ENCODE results near the gene NOD1.
A peak's percentile ranks its signal among the peaks of the same experiment; 100 is the strongest.

The NOD1 gene

DNA sequence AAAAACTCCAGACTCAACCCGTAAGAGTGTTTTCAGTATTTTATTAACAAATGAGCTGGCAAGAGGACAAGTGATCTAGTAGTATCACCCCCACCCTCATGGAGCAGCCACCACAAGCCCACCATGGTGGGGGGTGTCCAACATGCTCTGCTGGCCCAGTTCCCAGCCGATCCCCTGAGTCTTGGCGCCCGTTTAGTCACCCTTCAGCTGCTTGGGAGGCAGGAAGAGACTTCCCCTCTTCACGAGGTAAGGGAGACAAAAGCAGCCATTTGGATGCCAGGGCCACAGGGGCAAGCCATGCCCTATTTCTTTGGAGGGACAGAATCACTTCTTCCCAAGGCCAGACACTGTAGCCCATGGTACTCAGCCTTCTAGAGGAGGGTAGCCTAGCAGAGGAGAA, 54.1 kb downstream of the NOD1 start:
- Histone ChIP-seq H2BK120ac (ENCODE audit: low read depth, low read length) (no peak overlapping the region), H3K79me1 (ENCODE audit: low read depth, low read length) (no peaks in the 10 kb centered on the region), H3K4ac (ENCODE audit: low read length) (no peak overlapping the region), H2AFZ (ENCODE audit: low read length) (no peak overlapping the region), H2BK15ac (ENCODE audit: low read length) (no peak overlapping the region), H3K36me3 (replicated peaks in 1 of 2; ENCODE audit: control insufficient read depth in 2 of 2, insufficient read depth in 2 of 2, low read length in 2 of 2) (peaks cover 0 to 17% of the 10 kb centered on the region in 2 donors), H3K27ac (replicated peaks; ENCODE audit: low read length) (no peak overlapping the region), H3K18ac (ENCODE audit: low read length) (no peak overlapping the region), H2BK5ac (ENCODE audit: low read length) (no peak overlapping the region), H3K14ac (ENCODE audit: low read length) (no peak overlapping the region), H2BK12ac (ENCODE audit: low read length) (no peak overlapping the region), H2AK5ac (ENCODE audit: low read depth, low read length) (no peak overlapping the region), H4K8ac (ENCODE audit: low read depth, low read length) (no peak overlapping the region), H3K4me1 (ENCODE audit: control insufficient read depth in 2 of 2, insufficient read depth in 1 of 2, low read depth in 1 of 2, low read length in 2 of 2) (no peaks in the 10 kb centered on the region), H3K4me3 (ENCODE audit: low read length in 2 of 2) (no peak overlapping the region), H3K9ac (ENCODE audit: low read depth, low read length, poor library complexity) (no peak overlapping the region), H3K9me3 (replicated peaks in 1 of 2; ENCODE audit: control insufficient read depth in 2 of 2, insufficient read depth in 1 of 2, low read depth in 1 of 2, low read length in 2 of 2) (peaks cover 0 to 6% of the 10 kb centered on the region in 2 donors), H4K91ac (ENCODE audit: low read depth, low read length, poor library complexity) (no peak overlapping the region), H3K27me3 (ENCODE audit: control insufficient read depth in 3 of 3, insufficient read depth in 3 of 3, low read depth in 1 of 3, low read length in 3 of 3) (no peaks in the 10 kb centered on the region), H3K4me2 (ENCODE audit: insufficient read depth, low read length, poor library complexity, severe bottlenecking) (no peak overlapping the region), H3K23ac (ENCODE audit: low read depth, low read length, poor library complexity) (no peak overlapping the region)
- WGBS, 2 donors (ENCODE audit: extremely low coverage in 2 of 2, insufficient read length in 2 of 2, insufficient replicate concordance in 1 of 2) = no CpG with 5 or more reads among the region's 5 CpGs
- DNase-seq (ENCODE audit: low spot score) = no peak

DNA sequence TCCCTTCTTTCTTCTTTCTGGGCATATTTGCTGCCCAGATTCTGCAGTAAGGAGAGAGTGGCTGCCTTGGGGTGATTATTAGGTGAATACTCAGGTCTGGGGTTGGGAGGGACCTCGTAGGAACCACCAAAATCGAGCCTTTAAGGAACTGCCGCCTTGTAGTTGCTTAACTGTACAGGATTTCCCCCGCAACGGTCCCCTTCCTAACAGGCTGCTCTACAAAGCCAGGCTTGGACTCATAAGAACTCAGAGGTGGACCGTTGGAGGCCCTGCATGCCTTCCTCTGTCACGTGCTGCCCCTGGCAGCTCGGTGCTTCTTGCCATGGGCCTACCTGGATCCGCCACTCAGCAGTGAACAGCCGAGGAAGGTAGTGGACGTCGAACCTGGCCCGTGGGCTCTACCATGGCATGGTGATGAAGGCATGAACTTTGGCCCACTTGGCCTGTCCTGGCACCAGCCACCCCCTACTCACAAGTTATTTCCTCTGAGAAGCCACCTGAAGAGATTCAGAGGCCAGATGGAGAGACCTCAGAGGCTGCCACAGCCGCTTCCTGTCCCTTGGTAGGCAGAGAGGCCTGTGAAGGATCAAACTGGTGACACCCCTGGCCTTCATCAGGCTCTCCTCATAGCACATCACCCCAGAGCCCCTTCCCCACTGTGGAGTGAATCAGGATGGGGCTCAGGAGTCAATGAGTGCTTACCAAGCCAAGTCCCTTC, 54.6 kb downstream of the NOD1 start:
- H3K9ac ChIP-seq (ENCODE audit: low read depth, low read length, poor library complexity) = no peak overlapping the region
- no peaks in the 10 kb centered on the region for H3K27me3 ChIP-seq (ENCODE audit: control insufficient read depth in 3 of 3, insufficient read depth in 3 of 3, low read depth in 1 of 3, low read length in 3 of 3)
- DNase-seq (ENCODE audit: low spot score) = no peak
- no peaks in the 10 kb centered on the region for H3K79me1 ChIP-seq (ENCODE audit: low read depth, low read length)
- H3K27ac ChIP-seq (replicated peaks; ENCODE audit: low read length) = no peak overlapping the region
- peaks cover 0 to 6% of the 10 kb centered on the region in 2 donors for H3K9me3 ChIP-seq (replicated peaks in 1 of 2; ENCODE audit: control insufficient read depth in 2 of 2, insufficient read depth in 1 of 2, low read depth in 1 of 2, low read length in 2 of 2)
- H2AFZ ChIP-seq (ENCODE audit: low read length) = no peak overlapping the region
- no peak overlapping the region for H3K4me3 ChIP-seq (ENCODE audit: low read length in 2 of 2)
- H3K4me1 ChIP-seq (ENCODE audit: control insufficient read depth in 2 of 2, insufficient read depth in 1 of 2, low read depth in 1 of 2, low read length in 2 of 2) = no peaks in the 10 kb centered on the region
- peaks cover 0 to 12% of the 10 kb centered on the region in 2 donors for H3K36me3 ChIP-seq (replicated peaks in 1 of 2; ENCODE audit: control insufficient read depth in 2 of 2, insufficient read depth in 2 of 2, low read length in 2 of 2)
- H2AK5ac ChIP-seq (ENCODE audit: low read depth, low read length) = no peak overlapping the region
- H3K4me2 ChIP-seq (ENCODE audit: insufficient read depth, low read length, poor library complexity, severe bottlenecking) = no peak overlapping the region
- H3K4ac ChIP-seq (ENCODE audit: low read length) = no peak overlapping the region
- no peak overlapping the region for H4K91ac ChIP-seq (ENCODE audit: low read depth, low read length, poor library complexity)
- no peak overlapping the region for H2BK120ac ChIP-seq (ENCODE audit: low read depth, low read length)
- H2BK12ac ChIP-seq (ENCODE audit: low read length) = no peak overlapping the region
- WGBS, 2 donors (ENCODE audit: extremely low coverage in 2 of 2, insufficient read length in 2 of 2, insufficient replicate concordance in 1 of 2) = no CpG with 5 or more reads among the region's 14 CpGs
- H3K18ac ChIP-seq (ENCODE audit: low read length) = peak overlapping the region; percentile 28
- H3K23ac ChIP-seq (ENCODE audit: low read depth, low read length, poor library complexity) = no peak overlapping the region
- no peak overlapping the region for H2BK15ac ChIP-seq (ENCODE audit: low read length)
- H2BK5ac ChIP-seq (ENCODE audit: low read length) = no peak overlapping the region
- no peak overlapping the region for H3K14ac ChIP-seq (ENCODE audit: low read length)
- H4K8ac ChIP-seq (ENCODE audit: low read depth, low read length) = no peak overlapping the region

DNA sequence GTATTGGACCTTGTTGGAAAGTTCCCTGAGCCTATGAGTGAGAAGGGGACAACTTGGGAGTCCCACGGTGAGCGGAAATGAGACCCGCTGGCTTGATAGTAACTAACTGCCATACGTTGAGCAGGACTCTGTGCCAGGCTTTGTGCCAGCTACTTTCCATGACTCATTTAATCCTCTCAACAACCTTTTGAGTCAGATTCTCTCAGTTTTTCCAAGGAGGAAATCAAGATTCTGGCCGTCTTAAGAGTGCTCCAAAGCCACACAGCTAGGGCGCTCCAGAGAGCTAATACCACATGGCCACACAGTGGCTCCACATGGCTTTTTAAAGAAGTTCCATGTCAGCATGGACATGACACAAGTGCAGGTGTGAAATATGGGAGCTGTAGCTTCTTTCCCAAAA, 55.7 kb downstream of the NOD1 start:
- DNase-seq (ENCODE audit: low spot score) = no peak
- no peak overlapping the region for H3K23ac ChIP-seq (ENCODE audit: low read depth, low read length, poor library complexity)
- H3K14ac ChIP-seq (ENCODE audit: low read length) = no peak overlapping the region
- no peak overlapping the region for H3K4me2 ChIP-seq (ENCODE audit: insufficient read depth, low read length, poor library complexity, severe bottlenecking)
- no CpG with 5 or more reads among the region's 6 CpGs for WGBS, 2 donors (ENCODE audit: extremely low coverage in 2 of 2, insufficient read length in 2 of 2, insufficient replicate concordance in 1 of 2)
- no peaks in the 10 kb centered on the region for H3K27me3 ChIP-seq (ENCODE audit: control insufficient read depth in 3 of 3, insufficient read depth in 3 of 3, low read depth in 1 of 3, low read length in 3 of 3)
- H2BK15ac ChIP-seq (ENCODE audit: low read length) = no peak overlapping the region
- H2BK120ac ChIP-seq (ENCODE audit: low read depth, low read length) = no peak overlapping the region
- peaks cover 0 to 12% of the 10 kb centered on the region in 2 donors for H3K36me3 ChIP-seq (replicated peaks in 1 of 2; ENCODE audit: control insufficient read depth in 2 of 2, insufficient read depth in 2 of 2, low read length in 2 of 2)
- H2AK5ac ChIP-seq (ENCODE audit: low read depth, low read length) = no peak overlapping the region
- H2BK12ac ChIP-seq (ENCODE audit: low read length) = no peak overlapping the region
- H4K8ac ChIP-seq (ENCODE audit: low read depth, low read length) = no peak overlapping the region
- H2BK5ac ChIP-seq (ENCODE audit: low read length) = no peak overlapping the region
- no peak overlapping the region for H3K18ac ChIP-seq (ENCODE audit: low read length)
- no peak overlapping the region for H3K4ac ChIP-seq (ENCODE audit: low read length)
- no peak overlapping the region for H3K27ac ChIP-seq (replicated peaks; ENCODE audit: low read length)
- H3K9ac ChIP-seq (ENCODE audit: low read depth, low read length, poor library complexity) = no peak overlapping the region
- peaks cover 0 to 6% of the 10 kb centered on the region in 2 donors for H3K9me3 ChIP-seq (replicated peaks in 1 of 2; ENCODE audit: control insufficient read depth in 2 of 2, insufficient read depth in 1 of 2, low read depth in 1 of 2, low read length in 2 of 2)
- H3K4me3 ChIP-seq (ENCODE audit: low read length in 2 of 2) = no peak overlapping the region
- no peaks in the 10 kb centered on the region for H3K79me1 ChIP-seq (ENCODE audit: low read depth, low read length)
- H2AFZ ChIP-seq (ENCODE audit: low read length) = no peak overlapping the region
- H3K4me1 ChIP-seq (ENCODE audit: control insufficient read depth in 2 of 2, insufficient read depth in 1 of 2, low read depth in 1 of 2, low read length in 2 of 2) = no peaks in the 10 kb centered on the region
- no peak overlapping the region for H4K91ac ChIP-seq (ENCODE audit: low read depth, low read length, poor library complexity)

DNA sequence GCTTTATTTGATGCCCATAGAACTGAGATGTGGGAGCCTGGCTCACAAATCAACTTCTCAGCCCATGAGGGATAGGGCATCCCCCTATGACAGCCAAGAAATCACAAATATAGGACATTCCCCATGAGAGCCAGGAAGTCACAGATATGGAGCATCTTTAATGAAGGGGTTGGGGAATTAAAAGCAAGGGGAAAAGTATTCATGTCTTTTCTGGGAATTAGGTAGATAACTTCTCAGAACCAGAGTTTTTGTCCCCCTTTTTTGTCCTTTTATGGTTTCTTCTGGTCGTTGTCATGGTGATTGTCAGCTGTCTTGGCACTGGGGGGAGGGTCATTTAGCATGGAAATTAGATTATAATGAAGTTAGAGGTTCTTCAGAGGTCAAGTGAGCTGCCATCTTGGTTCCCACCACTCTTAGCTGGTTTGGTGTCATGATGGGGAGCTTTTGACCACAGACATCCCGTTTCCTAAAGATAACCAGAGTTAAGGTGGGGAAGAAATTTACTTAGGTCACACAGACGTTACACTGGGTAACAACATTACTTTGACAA, 56.9 kb downstream of the NOD1 start:
- Histone ChIP-seq H3K9me3 (replicated peaks in 1 of 2; ENCODE audit: control insufficient read depth in 2 of 2, insufficient read depth in 1 of 2, low read depth in 1 of 2, low read length in 2 of 2) (peaks cover 0 to 6% of the 10 kb centered on the region in 2 donors), H3K18ac (ENCODE audit: low read length) (no peak overlapping the region), H2BK15ac (ENCODE audit: low read length) (no peak overlapping the region), H2AK5ac (ENCODE audit: low read depth, low read length) (no peak overlapping the region), H3K36me3 (replicated peaks in 1 of 2; ENCODE audit: control insufficient read depth in 2 of 2, insufficient read depth in 2 of 2, low read length in 2 of 2) (peaks cover 0 to 9% of the 10 kb centered on the region in 2 donors), H3K14ac (ENCODE audit: low read length) (no peak overlapping the region), H3K9ac (ENCODE audit: low read depth, low read length, poor library complexity) (no peak overlapping the region), H4K8ac (ENCODE audit: low read depth, low read length) (no peak overlapping the region), H3K23ac (ENCODE audit: low read depth, low read length, poor library complexity) (no peak overlapping the region), H3K4me1 (ENCODE audit: control insufficient read depth in 2 of 2, insufficient read depth in 1 of 2, low read depth in 1 of 2, low read length in 2 of 2) (no peaks in the 10 kb centered on the region), H3K4me2 (ENCODE audit: insufficient read depth, low read length, poor library complexity, severe bottlenecking) (no peak overlapping the region), H3K27ac (replicated peaks; ENCODE audit: low read length) (no peak overlapping the region), H4K91ac (ENCODE audit: low read depth, low read length, poor library complexity) (no peak overlapping the region), H2BK5ac (ENCODE audit: low read length) (no peak overlapping the region), H3K79me1 (ENCODE audit: low read depth, low read length) (no peaks in the 10 kb centered on the region), H2BK120ac (ENCODE audit: low read depth, low read length) (no peak overlapping the region), H3K4ac (ENCODE audit: low read length) (no peak overlapping the region), H3K27me3 (ENCODE audit: control insufficient read depth in 3 of 3, insufficient read depth in 3 of 3, low read depth in 1 of 3, low read length in 3 of 3) (no peaks in the 10 kb centered on the region), H2BK12ac (ENCODE audit: low read length) (no peak overlapping the region), H2AFZ (ENCODE audit: low read length) (no peak overlapping the region), H3K4me3 (ENCODE audit: low read length in 2 of 2) (no peak overlapping the region)
- no peak for DNase-seq (ENCODE audit: low spot score)
- WGBS, 2 donors (ENCODE audit: extremely low coverage in 2 of 2, insufficient read length in 2 of 2, insufficient replicate concordance in 1 of 2) = no CpG with 5 or more reads among the region's 3 CpGs
